Neuronal stem cell (in vitro differentiated cells): ENCODE results near the gene SYT1.

Experiments
- DNase-seq: peaks from one replicate; pipeline ENCODE4 v3.0.0-alpha.2; 2013; ENCODE audit warnings: low spot score
- H2AFZ ChIP-seq: one replicate; pipeline ENCODE4 v1.6.1; 2013; ENCODE audit warnings: mild to moderate bottlenecking, low read length, inconsistent platforms
- H2AK5ac ChIP-seq: 2 replicates; pipeline ENCODE4 v1.6.1; 2013; ENCODE audit warnings: low read depth, mild to moderate bottlenecking, inconsistent platforms, low read length, moderate library complexity, mixed read lengths
- H2BK120ac ChIP-seq: 2 replicates; pipeline ENCODE4 v1.6.1; 2013; ENCODE audit warnings: low read depth, mild to moderate bottlenecking, inconsistent platforms, low read length, moderate library complexity, mixed read lengths
- H2BK12ac ChIP-seq: one replicate; pipeline ENCODE4 v1.6.1; 2013; ENCODE audit warnings: low read length, inconsistent platforms
- H2BK15ac ChIP-seq: 2 replicates; pipeline ENCODE4 v1.6.1; 2013; ENCODE audit warnings: mild to moderate bottlenecking, low read length, inconsistent platforms, mixed read lengths
- H2BK5ac ChIP-seq: one replicate; pipeline ENCODE4 v1.6.1; 2013; ENCODE audit warnings: inconsistent platforms, mild to moderate bottlenecking, low read length, moderate library complexity
- H3K14ac ChIP-seq: one replicate; pipeline ENCODE4 v1.6.1; 2013; ENCODE audit warnings: low read length, inconsistent platforms
- H3K18ac ChIP-seq: 2 replicates; pipeline ENCODE4 v1.6.1; 2013; ENCODE audit warnings: low read length, inconsistent platforms
- H3K23ac ChIP-seq: 2 replicates; pipeline ENCODE4 v1.6.1; 2013; ENCODE audit warnings: low read depth, mild to moderate bottlenecking, mixed read lengths, low read length, inconsistent platforms; ENCODE audit not compliant: poor library complexity
- H3K27ac ChIP-seq: replicated peaks from 3 replicates; pipeline ENCODE4 v1.5.1; 2013; ENCODE audit warnings: low read length, inconsistent platforms
- H3K27me3 ChIP-seq, 3 experiments: 2 replicates each; pipeline ENCODE4 v1.6.1; 2013; ENCODE audit warnings: low read length in 3 of 3, mild to moderate bottlenecking in 2 of 3, inconsistent platforms in 1 of 3, low read depth in 1 of 3, mixed read lengths in 1 of 3, moderate library complexity in 1 of 3; ENCODE audit not compliant: control insufficient read depth in 3 of 3, insufficient read depth in 3 of 3
- H3K36me3 ChIP-seq, 2 donors: replicated peaks in 1 of 2; 2 replicates each; pipeline ENCODE4 v1.6.1; 2013; ENCODE audit warnings: low read length in 2 of 2; ENCODE audit not compliant: control insufficient read depth in 2 of 2, insufficient read depth in 2 of 2
- H3K4ac ChIP-seq: 2 replicates; pipeline ENCODE4 v1.6.1; 2013; ENCODE audit warnings: inconsistent platforms, mild to moderate bottlenecking, low read length, moderate library complexity
- H3K4me1 ChIP-seq, 2 donors: 1 replicate in 1 of 2; 2 replicates in 1 of 2; pipeline ENCODE4 v1.6.1; 2013; ENCODE audit warnings: low read length in 2 of 2, low read depth in 1 of 2; ENCODE audit not compliant: control insufficient read depth in 2 of 2, insufficient read depth in 1 of 2
- H3K4me2 ChIP-seq: one replicate; pipeline ENCODE4 v1.6.1; 2013; ENCODE audit warnings: mild to moderate bottlenecking, low read length, inconsistent platforms; ENCODE audit not compliant: insufficient read depth, poor library complexity, severe bottlenecking
- H3K4me3 ChIP-seq, 2 donors: 2 replicates each; pipeline ENCODE4 v1.5.1; 2013; ENCODE audit warnings: low read length in 2 of 2, mild to moderate bottlenecking in 2 of 2, inconsistent platforms in 1 of 2, moderate library complexity in 1 of 2
- H3K79me1 ChIP-seq: one replicate; pipeline ENCODE4 v1.6.1; 2013; ENCODE audit warnings: low read depth, mild to moderate bottlenecking, inconsistent platforms, low read length, moderate library complexity
- H3K9ac ChIP-seq: one replicate; pipeline ENCODE4 v1.6.1; 2013; ENCODE audit warnings: mild to moderate bottlenecking, low read depth, low read length, inconsistent platforms; ENCODE audit not compliant: poor library complexity
- H3K9me3 ChIP-seq, 2 donors: replicated peaks in 1 of 2; 2 replicates each; pipeline versions ENCODE3 to v1.6.1; 2013; ENCODE audit warnings: low read length in 2 of 2, mild to moderate bottlenecking in 2 of 2, inconsistent platforms in 1 of 2, low read depth in 1 of 2, mixed read lengths in 1 of 2, moderate library complexity in 1 of 2; ENCODE audit not compliant: control insufficient read depth in 2 of 2, insufficient read depth in 1 of 2
- H4K8ac ChIP-seq: one replicate; pipeline ENCODE4 v1.6.1; 2013; ENCODE audit warnings: low read depth, mild to moderate bottlenecking, inconsistent platforms, low read length, moderate library complexity
- H4K91ac ChIP-seq: one replicate; pipeline ENCODE4 v1.6.1; 2013; ENCODE audit warnings: low read length, low read depth, mild to moderate bottlenecking, inconsistent platforms; ENCODE audit not compliant: poor library complexity
- WGBS, 2 donors: extraction: QIAGEN DNeasy Blood & Tissue Kit; methylation state at CpG; one replicate each; pipeline ENCODE4 v1.1.7; 2013; ENCODE audit warnings: missing lambda C conversion rate in 2 of 2, mixed read lengths in 1 of 2; ENCODE audit not compliant: insufficient read length in 2 of 2, insufficient replicate concordance in 1 of 2; ENCODE audit errors: extremely low coverage in 2 of 2; 5-methylcytosine and 5-hydroxymethylcytosine counted together

SYT1 gene

GRCh38 chr12:79187032-79187431 is 322.5 kb downstream of the SYT1 start:
- Histone ChIP-seq H3K9me3 (no peaks in the 10 kb centered on the region), H3K27me3 (no peaks in the 10 kb centered on the region), H3K4ac (no peak overlapping the region), H2BK12ac (no peak overlapping the region), H4K91ac (no peak overlapping the region), H3K79me1 (no peaks in the 10 kb centered on the region), H3K4me1 (peaks cover 0 to 7% of the 10 kb centered on the region in 2 donors), H3K18ac (no peak overlapping the region), H3K23ac (no peak overlapping the region), H3K27ac (no peak overlapping the region), H2AFZ (no peak overlapping the region), H3K4me3 (no peak overlapping the region), H3K4me2 (no peak overlapping the region), H2AK5ac (no peak overlapping the region), H2BK5ac (no peak overlapping the region), H3K9ac (no peak overlapping the region), H2BK120ac (no peak overlapping the region), H4K8ac (no peak overlapping the region), H3K36me3 (no peaks in the 10 kb centered on the region), H2BK15ac (no peak overlapping the region), H3K14ac (no peak overlapping the region)
- DNase-seq, result no peak
- no CpG with 5 or more reads among the region's 4 CpGs for WGBS, 2 donors

DNA sequence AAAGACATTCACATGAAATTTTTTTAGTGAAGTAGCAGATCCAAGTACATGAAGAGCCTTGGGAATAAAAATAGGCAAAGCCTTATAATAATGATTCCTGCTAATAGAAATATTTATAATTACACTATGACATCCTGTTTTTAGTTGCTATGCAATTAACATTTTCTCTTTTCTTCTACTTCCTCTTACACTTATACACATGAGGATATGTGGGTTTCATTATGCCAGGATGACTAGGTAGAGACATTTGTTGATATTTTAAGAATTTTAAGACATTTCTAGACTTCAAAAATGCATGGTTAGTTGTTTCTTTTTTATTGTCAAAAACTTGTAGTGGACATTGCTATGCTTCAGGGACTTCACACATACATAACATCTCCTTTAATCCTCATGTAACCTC is 326.8 kb downstream of the SYT1 start:
- Histone ChIP-seq H4K91ac (no peak overlapping the region), H2BK12ac (no peak overlapping the region), H2BK15ac (no peak overlapping the region), H3K4me1 (peaks cover 0 to 8% of the 10 kb centered on the region in 2 donors), H4K8ac (no peak overlapping the region), H3K14ac (no peak overlapping the region), H3K4me2 (no peak overlapping the region), H2AFZ (no peak overlapping the region), H2AK5ac (no peak overlapping the region), H3K4ac (no peak overlapping the region), H2BK120ac (no peak overlapping the region), H3K4me3 (no peak overlapping the region), H2BK5ac (no peak overlapping the region), H3K23ac (no peak overlapping the region), H3K36me3 (no peaks in the 10 kb centered on the region), H3K27ac (no peak overlapping the region), H3K18ac (no peak overlapping the region), H3K9ac (no peak overlapping the region), H3K27me3 (no peaks in the 10 kb centered on the region), H3K9me3 (no peaks in the 10 kb centered on the region), H3K79me1 (no peaks in the 10 kb centered on the region)
- DNase-seq, result no peak

GRCh38 chr12:79194595-79194994 is 330.0 kb downstream of the SYT1 start:
- no peak overlapping the region for H3K4me2 ChIP-seq
- H3K36me3 ChIP-seq, result no peaks in the 10 kb centered on the region
- H3K79me1 ChIP-seq, result no peaks in the 10 kb centered on the region
- H2BK120ac ChIP-seq, result no peak overlapping the region
- H2AFZ ChIP-seq, result no peak overlapping the region
- H4K91ac ChIP-seq, result no peak overlapping the region
- WGBS, 2 donors, result no CpG with 5 or more reads among the region's 3 CpGs
- H2AK5ac ChIP-seq, result no peak overlapping the region
- no peak overlapping the region for H2BK12ac ChIP-seq
- H2BK5ac ChIP-seq, result no peak overlapping the region
- H3K9ac ChIP-seq, result no peak overlapping the region
- no peak overlapping the region for H3K18ac ChIP-seq
- H3K4ac ChIP-seq, result no peak overlapping the region
- no peak overlapping the region for H4K8ac ChIP-seq
- H3K23ac ChIP-seq, result no peak overlapping the region
- no peak overlapping the region for H3K14ac ChIP-seq
- no peak overlapping the region for H2BK15ac ChIP-seq
- H3K27ac ChIP-seq, result no peak overlapping the region
- DNase-seq, result no peak
- H3K9me3 ChIP-seq, result no peaks in the 10 kb centered on the region
- H3K4me3 ChIP-seq, result no peak overlapping the region
- peaks cover 0 to 12% of the 10 kb centered on the region in 2 donors for H3K4me1 ChIP-seq
- H3K27me3 ChIP-seq, result no peaks in the 10 kb centered on the region

GRCh38 chr12:79199166-79199565 is 334.6 kb downstream of the SYT1 start:
- WGBS, 2 donors, result no CpG with 5 or more reads among the region's 1 CpG
- H2AK5ac ChIP-seq, result no peak overlapping the region

More at GRCh38 chr12:79199166-79199565, 334.6 kb downstream of the SYT1 start:
- Histone ChIP-seq H3K18ac (no peak overlapping the region), H3K4ac (no peak overlapping the region), H2BK12ac (no peak overlapping the region), H3K4me3 (no peak overlapping the region), H3K4me1 (peaks cover 0 to 11% of the 10 kb centered on the region in 2 donors), H3K27me3 (no peaks in the 10 kb centered on the region), H3K4me2 (no peak overlapping the region), H2BK120ac (no peak overlapping the region), H3K9me3 (no peaks in the 10 kb centered on the region), H2BK15ac (no peak overlapping the region), H3K9ac (no peak overlapping the region), H4K91ac (no peak overlapping the region), H3K14ac (no peak overlapping the region), H2BK5ac (no peak overlapping the region), H4K8ac (no peak overlapping the region), H3K23ac (no peak overlapping the region), H3K79me1 (no peaks in the 10 kb centered on the region), H3K27ac (no peak overlapping the region), H3K36me3 (peaks cover 0 to 2% of the 10 kb centered on the region in 2 donors), H2AFZ (peak overlapping the region; percentile 22)
- no peak for DNase-seq
